Colonic mucosa (tissue), 4 donors: ENCODE data around the gene BRD3OS. TPM values are rescaled to one million over a fixed set of nuclear protein-coding genes. Genes with fewer than 3 reads are reported as not detected.

Source experiments
- DNase-seq: peaks from one replicate; pipeline ENCODE4 v3.0.0-alpha.2; 2020
- H3K27ac ChIP-seq: fragments of 200-600 bp; one replicate; pipeline ENCODE4 v1.8.0; 2021
- H3K27me3 ChIP-seq: fragments of 200-600 bp; one replicate; pipeline ENCODE4 v1.8.0; 2021
- H3K36me3 ChIP-seq: fragments of 200-600 bp; one replicate; pipeline ENCODE4 v1.8.0; 2021
- H3K4me1 ChIP-seq: fragments of 200-600 bp; one replicate; pipeline ENCODE4 v1.8.0; 2021; ENCODE audit warnings: mild to moderate bottlenecking
- H3K4me3 ChIP-seq: fragments of 200-600 bp; one replicate; pipeline ENCODE4 v1.8.0; 2021
- H3K9ac ChIP-seq, 2 donors: one replicate each; pipeline ENCODE4 v1.7.0; 2013; ENCODE audit warnings: control low read depth in 2 of 2, low read depth in 2 of 2, low read length in 2 of 2
- H3K9me3 ChIP-seq: fragments of 200-600 bp; one replicate; pipeline ENCODE4 v1.8.0; 2021
- intact Hi-C: fragments of 100-400 bp; cut with DNase I; formaldehyde crosslinking; loops from one replicate; pipeline ENCODE4 v1.14.1; 2022
- total RNA-seq, 2 donors: library from RNA; stranded (reverse); fragmentation: NEBNext Ultra II Directional in 1 of 2; extraction: Animal tissue kit (Norgen Biotek cat#: 25700) in 1 of 2; gene quantifications; one replicate each; pipeline ENCODE4 v1.2.1, GENCODE V29; 2021
- TF ChIP-seq, protein P1 (sequence below): fragments of 200-600 bp; IDR thresholded peaks from one replicate; pipeline ENCODE4 v1.8.0; 2022; ENCODE audit warnings: antibody characterized with exemption, mild to moderate bottlenecking
- donor health status: healthy.
- donor health status: DM: no; HTN: no; CAD: no.
- donor health status: DM: no; HTN: no; CAD: no.

Gene BRD3OS
- total RNA-seq, 2 donors from 2014 or later = 5.2 to 6.9 TPM

DNA sequence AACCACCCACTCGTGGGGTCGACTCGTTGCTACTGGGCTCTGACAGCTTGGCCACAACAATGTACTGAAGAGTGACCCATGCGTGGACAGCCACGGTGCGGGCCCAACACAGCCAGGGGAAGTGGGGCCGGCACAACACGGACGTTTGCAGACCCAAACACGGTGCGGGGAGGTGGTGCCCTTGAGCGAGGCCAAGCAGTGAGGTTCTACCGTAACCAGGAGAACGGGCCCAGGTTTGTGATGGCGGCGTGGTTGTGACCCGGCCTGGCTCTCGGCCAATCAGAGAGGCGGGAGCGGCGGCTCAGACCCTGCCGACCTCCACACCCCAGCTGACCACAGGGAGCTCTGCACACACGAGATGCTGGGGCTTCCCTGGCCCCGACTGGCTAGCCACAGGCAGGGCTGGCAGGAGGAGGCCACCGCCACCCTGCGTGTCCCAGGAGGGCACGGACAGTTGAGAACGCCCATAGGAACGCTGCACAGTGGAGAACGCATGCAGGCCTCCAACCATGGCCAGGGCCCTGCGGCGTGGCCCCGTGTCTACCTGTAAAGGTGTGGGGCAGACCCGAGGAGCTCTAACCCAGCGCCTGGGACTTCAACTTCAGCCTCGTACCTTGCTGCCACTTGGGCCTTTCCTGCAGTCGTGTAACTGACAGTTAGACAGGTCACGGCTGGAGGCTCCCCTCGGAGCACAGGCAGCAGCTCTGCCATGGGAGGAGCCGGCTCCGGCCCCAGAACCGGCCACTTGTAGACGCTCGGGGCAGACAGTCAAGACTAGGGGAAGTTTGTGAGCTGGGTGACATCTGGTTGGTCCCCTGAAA lies 28.9 kb downstream of the BRD3OS start:
- no peak overlapping the region for H3K9ac ChIP-seq
- no peaks in the 10 kb centered on the region for H3K9me3 ChIP-seq
- H3K27ac ChIP-seq = no peak overlapping the region
- H3K27me3 ChIP-seq = no peaks in the 10 kb centered on the region
- no peak for DNase-seq
- no peaks in the 10 kb centered on the region for H3K36me3 ChIP-seq
- TF ChIP-seq, protein P1, sequence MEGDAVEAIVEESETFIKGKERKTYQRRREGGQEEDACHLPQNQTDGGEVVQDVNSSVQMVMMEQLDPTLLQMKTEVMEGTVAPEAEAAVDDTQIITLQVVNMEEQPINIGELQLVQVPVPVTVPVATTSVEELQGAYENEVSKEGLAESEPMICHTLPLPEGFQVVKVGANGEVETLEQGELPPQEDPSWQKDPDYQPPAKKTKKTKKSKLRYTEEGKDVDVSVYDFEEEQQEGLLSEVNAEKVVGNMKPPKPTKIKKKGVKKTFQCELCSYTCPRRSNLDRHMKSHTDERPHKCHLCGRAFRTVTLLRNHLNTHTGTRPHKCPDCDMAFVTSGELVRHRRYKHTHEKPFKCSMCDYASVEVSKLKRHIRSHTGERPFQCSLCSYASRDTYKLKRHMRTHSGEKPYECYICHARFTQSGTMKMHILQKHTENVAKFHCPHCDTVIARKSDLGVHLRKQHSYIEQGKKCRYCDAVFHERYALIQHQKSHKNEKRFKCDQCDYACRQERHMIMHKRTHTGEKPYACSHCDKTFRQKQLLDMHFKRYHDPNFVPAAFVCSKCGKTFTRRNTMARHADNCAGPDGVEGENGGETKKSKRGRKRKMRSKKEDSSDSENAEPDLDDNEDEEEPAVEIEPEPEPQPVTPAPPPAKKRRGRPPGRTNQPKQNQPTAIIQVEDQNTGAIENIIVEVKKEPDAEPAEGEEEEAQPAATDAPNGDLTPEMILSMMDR = no peak
- H3K4me3 ChIP-seq = no peak overlapping the region
- H3K4me1 ChIP-seq = peaks cover 15% of the 10 kb centered on the region
- intact Hi-C loops = no loop called here

DNA sequence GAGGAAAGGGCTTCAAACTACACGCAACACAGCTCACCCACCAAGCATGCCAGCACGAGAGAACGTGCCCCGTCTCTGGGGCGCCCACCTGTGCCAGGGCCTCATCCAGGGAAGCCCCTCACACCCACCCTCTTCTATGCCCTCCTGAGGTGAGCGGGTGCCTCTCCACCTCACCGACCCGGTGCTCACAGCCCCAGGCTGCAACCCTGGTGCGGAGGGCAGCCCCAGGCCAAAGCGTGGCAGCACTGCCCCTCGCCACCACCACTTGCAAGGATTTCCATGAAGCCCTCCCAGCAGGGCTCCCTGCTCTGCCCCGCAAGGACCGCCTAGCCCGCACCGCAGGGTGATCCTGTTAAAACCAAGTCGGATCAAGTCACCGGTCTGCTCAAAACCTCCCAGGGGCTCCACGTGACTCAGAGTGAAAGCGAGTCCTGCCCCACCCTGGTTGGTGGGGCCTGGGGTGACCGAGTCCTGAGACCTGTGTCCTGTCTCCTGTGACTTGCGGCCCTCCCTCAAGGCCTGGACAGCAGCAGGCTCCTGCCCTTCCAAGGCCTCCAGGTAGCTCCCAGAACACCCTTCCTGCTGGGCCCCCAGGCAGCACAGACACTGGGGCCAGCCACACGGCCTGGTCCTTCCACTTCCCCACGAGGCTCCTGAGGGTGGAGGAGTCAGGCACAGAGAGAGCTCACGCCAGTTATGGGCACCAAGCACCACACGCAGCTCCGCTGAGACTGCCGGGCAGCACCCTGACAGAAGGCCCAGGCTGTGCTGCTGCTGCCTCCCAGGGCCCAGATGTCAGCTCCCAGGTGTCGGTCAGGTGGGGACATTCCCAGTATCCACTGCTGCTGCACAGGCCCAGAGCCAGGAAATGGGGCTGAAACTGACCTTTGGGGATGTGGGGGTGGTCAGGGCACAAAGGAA lies 29.9 kb downstream of the BRD3OS start:
- Histone ChIP-seq H3K36me3 (no peaks in the 10 kb centered on the region), H3K9me3 (no peaks in the 10 kb centered on the region), H3K9ac (peak overlapping the region in 1 of 2 donors; percentile 38), H3K4me3 (no peak overlapping the region), H3K4me1 (peaks cover 15% of the 10 kb centered on the region), H3K27ac (no peak overlapping the region), H3K27me3 (no peaks in the 10 kb centered on the region)
- no peak for DNase-seq
- TF ChIP-seq, protein P1 = no peak
- intact Hi-C loops = no loop called here

DNA sequence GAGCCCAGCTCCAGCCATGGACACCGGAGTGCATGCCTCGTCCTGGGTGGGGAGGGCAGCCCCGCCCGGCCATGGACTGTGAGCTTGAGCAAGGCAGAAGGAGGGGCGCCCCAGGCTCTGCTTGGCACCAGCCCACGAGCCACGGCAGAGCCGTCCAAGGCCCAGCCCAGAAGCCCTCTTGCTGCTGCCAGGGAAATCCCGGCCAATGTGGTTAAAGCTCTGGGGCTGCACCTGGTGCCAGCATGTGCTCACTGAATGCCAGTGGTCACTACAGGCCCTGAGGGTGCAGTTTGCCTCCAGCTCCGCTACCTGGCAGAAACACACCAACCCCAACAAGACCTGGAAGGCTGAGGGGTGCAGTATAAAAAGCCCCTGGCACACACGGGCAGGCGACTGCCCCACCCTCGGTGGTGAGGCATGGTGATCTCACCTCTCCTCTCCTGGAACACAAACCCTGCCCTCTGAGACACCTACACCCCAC lies 30.7 kb downstream of the BRD3OS start:
- Histone ChIP-seq H3K4me1 (peaks cover 15% of the 10 kb centered on the region), H3K36me3 (no peaks in the 10 kb centered on the region), H3K27ac (no peak overlapping the region), H3K27me3 (no peaks in the 10 kb centered on the region), H3K9ac (no peak overlapping the region), H3K9me3 (no peaks in the 10 kb centered on the region), H3K4me3 (no peak overlapping the region)
- intact Hi-C loops = no loop called here
- DNase-seq = peak; percentile 65
- TF ChIP-seq, protein P1 = no peak

DNA sequence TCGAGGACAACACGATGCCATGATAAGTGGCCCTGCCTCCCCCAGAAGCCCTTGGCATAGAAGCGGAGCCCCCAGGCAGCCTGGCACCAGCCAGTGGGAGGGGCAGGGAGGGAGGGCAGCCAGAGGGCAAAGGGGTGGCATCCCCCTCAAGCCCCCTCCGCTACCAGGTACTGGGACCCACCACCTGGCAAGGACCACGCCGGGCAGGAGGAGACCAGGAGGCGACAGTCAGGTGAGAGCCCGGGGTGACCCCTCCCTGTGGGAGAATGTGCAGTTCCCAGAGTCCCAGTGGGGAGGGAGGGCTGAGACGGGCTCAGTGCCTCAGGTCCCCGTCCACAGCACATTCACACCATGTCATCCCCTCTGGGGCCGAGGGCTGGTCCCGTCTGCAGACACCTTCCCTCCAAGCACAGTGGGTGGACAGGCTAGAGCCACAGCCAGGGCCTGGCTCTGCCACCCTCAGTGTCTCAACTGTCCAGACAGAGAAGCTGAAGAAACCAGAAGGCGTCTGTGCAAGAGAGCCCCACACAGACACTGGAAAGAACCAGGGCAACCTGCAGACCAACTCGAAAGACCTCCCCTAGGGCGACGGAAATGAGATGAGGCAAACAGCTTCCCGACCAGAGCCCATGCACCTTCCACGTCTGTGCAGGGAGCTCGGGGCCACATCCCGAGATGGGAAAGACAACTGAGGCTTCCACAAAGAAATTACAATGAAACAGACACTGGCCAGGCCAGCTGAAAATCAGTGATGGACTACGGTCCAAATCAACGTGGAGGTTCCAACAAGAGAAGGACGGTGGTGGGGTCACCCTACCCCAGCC lies 31.4 kb downstream of the BRD3OS start:
- peak overlapping the region in 1 of 2 donors; percentile 19 for H3K9ac ChIP-seq
- TF ChIP-seq, protein P1 = no peak
- no peak overlapping the region for H3K27ac ChIP-seq
- no peaks in the 10 kb centered on the region for H3K36me3 ChIP-seq
- H3K27me3 ChIP-seq = no peaks in the 10 kb centered on the region
- intact Hi-C loops = no loop called here
- H3K4me1 ChIP-seq = peaks cover 15% of the 10 kb centered on the region
- no peaks in the 10 kb centered on the region for H3K9me3 ChIP-seq
- DNase-seq = no peak
- H3K4me3 ChIP-seq = no peak overlapping the region

DNA sequence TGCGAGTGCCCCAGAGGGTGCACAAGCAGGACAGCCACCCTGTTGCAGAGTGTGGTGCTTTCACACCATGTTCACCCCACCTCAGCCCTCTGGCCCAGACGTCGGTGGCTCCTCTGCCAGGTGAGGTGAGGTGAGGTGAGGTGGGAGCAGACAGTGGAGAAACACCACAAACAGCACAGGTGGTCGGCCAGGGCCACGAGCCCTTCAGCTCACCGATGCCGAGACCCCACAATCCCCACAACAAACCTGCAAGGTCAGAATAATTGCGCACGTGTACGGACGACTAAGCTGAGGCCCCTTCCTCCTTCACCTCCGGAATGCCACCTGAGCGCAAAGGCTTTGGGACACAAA lies 32.0 kb downstream of the BRD3OS start:
- no peaks in the 10 kb centered on the region for H3K36me3 ChIP-seq
- no peaks in the 10 kb centered on the region for H3K9me3 ChIP-seq
- intact Hi-C loops = no loop called here
- no peaks in the 10 kb centered on the region for H3K27me3 ChIP-seq
- no peak overlapping the region for H3K9ac ChIP-seq
- DNase-seq = no peak
- peaks cover 15% of the 10 kb centered on the region for H3K4me1 ChIP-seq
- no peak overlapping the region for H3K4me3 ChIP-seq
- TF ChIP-seq, protein P1 = no peak
- H3K27ac ChIP-seq = no peak overlapping the region
